NCI-H146 (cell line): ENCODE data around the gene ETV6.
A peak's percentile ranks its signal among the peaks of the same experiment; 100 is the strongest.

ENCODE experiments used
- DNase-seq: peaks from one replicate; lab custom pipeline; 2025; lab: John Stamatoyannopoulos, UW

The ETV6 gene

GRCh38 chr12:11776316-11776715 is 126.8 kb downstream of the ETV6 start:
- no peak for DNase-seq

- no peak for DNase-seq
Measured at GRCh38 chr12:11777451-11777850, 128.0 kb downstream of the ETV6 start.

GRCh38 chr12:11777962-11778361 is 128.5 kb downstream of the ETV6 start:
- DNase-seq, result no peak

- DNase-seq, result no peak
Measured at GRCh38 chr12:11778713-11779685, 129.5 kb downstream of the ETV6 start.

- no peak for DNase-seq
Measured at GRCh38 chr12:11780521-11781101, 131.1 kb downstream of the ETV6 start.

GRCh38 chr12:11782914-11783420 is 133.5 kb downstream of the ETV6 start:
- no peak for DNase-seq

GRCh38 chr12:11785712-11786111 is 136.2 kb downstream of the ETV6 start:
- no peak for DNase-seq

GRCh38 chr12:11786638-11787365 is 137.3 kb downstream of the ETV6 start:
- DNase-seq, result no peak

GRCh38 chr12:11787437-11787836 is 138.0 kb downstream of the ETV6 start:
- DNase-seq, result no peak

- no peak for DNase-seq
Measured at GRCh38 chr12:11787933-11788849, 138.7 kb downstream of the ETV6 start.

GRCh38 chr12:11793921-11794710 is 144.6 kb downstream of the ETV6 start:
- peak; percentile 86 for DNase-seq

GRCh38 chr12:11794751-11795150 is 145.3 kb downstream of the ETV6 start:
- no peak for DNase-seq

GRCh38 chr12:11795192-11795912 is 145.9 kb downstream of the ETV6 start:
- no peak for DNase-seq

GRCh38 chr12:11795913-11796459 is 146.5 kb downstream of the ETV6 start:
- no peak for DNase-seq

GRCh38 chr12:11797317-11797913 is 147.9 kb downstream of the ETV6 start:
- DNase-seq, result no peak

- DNase-seq, result no peak
Measured at GRCh38 chr12:11798006-11798708, 148.7 kb downstream of the ETV6 start.

- no peak for DNase-seq
Measured at GRCh38 chr12:11798856-11799501, 149.5 kb downstream of the ETV6 start.

- DNase-seq, result no peak
Measured at GRCh38 chr12:11799502-11799873, 150.0 kb downstream of the ETV6 start.
